ENCODE results near the gene TRIP4. TPM values are rescaled to one million over a fixed set of nuclear protein-coding genes. Genes with fewer than 3 reads are reported as not detected.

The TRIP4 gene
- polyA plus RNA-seq, 1 donor from 2014 or later = 20.8 TPM

DNA sequence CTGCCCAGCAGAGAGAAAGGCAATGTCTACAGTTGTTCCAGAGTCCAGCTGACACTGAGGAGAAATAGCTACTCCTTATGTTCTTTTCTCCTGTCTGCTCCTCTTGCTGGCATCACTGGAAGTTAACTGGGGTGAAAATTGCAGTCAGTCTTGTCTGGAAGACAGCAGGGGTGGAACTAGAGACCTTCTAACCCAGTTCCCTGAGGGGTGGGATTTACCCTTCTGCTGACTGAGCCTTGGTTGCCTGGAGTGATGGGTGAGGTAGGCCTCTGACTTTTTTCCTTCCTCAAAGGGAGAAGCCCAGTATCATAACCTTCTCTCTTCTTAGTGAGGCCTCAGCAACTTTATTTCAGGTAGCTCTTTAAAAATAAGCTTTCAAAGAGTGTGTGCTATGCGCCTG is 88.9 kb downstream of the TRIP4 start:
- no peak overlapping the region for H2AFZ ChIP-seq (ENCODE audit: low read depth, low read length)
- H3K27me3 ChIP-seq (ENCODE audit: insufficient read depth, low read depth, low read length) = no peaks in the 10 kb centered on the region
- H3K9me2 ChIP-seq (ENCODE audit: insufficient read depth, low read length) = no peaks in the 10 kb centered on the region
- no peaks in the 10 kb centered on the region for H3F3A ChIP-seq (ENCODE audit: insufficient read depth, low read length, poor library complexity, severe bottlenecking)
- no peak overlapping the region for H3K4me2 ChIP-seq (ENCODE audit: low read length)
- H3K4me3 ChIP-seq (ENCODE audit: low read length) = no peak overlapping the region
- TF ChIP-seq POLR2AphosphoS5 (IDR thresholded peaks at IDR 0.05) (no peak), SMC3 (conservative IDR thresholded peaks at IDR 0.05; ENCODE audit: poor library complexity) (no peak), EZH2 (IDR thresholded peaks at IDR 0.05; ENCODE audit: borderline replicate concordance, insufficient read depth, low read length, poor library complexity, severe bottlenecking) (no peak), TAF1 (IDR thresholded peaks at IDR 0.05; ENCODE audit: low read depth) (no peak)
- TF ChIP-seq, protein P1, sequence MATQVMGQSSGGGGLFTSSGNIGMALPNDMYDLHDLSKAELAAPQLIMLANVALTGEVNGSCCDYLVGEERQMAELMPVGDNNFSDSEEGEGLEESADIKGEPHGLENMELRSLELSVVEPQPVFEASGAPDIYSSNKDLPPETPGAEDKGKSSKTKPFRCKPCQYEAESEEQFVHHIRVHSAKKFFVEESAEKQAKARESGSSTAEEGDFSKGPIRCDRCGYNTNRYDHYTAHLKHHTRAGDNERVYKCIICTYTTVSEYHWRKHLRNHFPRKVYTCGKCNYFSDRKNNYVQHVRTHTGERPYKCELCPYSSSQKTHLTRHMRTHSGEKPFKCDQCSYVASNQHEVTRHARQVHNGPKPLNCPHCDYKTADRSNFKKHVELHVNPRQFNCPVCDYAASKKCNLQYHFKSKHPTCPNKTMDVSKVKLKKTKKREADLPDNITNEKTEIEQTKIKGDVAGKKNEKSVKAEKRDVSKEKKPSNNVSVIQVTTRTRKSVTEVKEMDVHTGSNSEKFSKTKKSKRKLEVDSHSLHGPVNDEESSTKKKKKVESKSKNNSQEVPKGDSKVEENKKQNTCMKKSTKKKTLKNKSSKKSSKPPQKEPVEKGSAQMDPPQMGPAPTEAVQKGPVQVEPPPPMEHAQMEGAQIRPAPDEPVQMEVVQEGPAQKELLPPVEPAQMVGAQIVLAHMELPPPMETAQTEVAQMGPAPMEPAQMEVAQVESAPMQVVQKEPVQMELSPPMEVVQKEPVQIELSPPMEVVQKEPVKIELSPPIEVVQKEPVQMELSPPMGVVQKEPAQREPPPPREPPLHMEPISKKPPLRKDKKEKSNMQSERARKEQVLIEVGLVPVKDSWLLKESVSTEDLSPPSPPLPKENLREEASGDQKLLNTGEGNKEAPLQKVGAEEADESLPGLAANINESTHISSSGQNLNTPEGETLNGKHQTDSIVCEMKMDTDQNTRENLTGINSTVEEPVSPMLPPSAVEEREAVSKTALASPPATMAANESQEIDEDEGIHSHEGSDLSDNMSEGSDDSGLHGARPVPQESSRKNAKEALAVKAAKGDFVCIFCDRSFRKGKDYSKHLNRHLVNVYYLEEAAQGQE (IDR thresholded peaks at IDR 0.05; ENCODE audit: borderline replicate concordance) = no peak
- no peak overlapping the region for H3K27ac ChIP-seq (ENCODE audit: low read length)
- no peaks in the 10 kb centered on the region for H3K36me3 ChIP-seq (ENCODE audit: insufficient read depth, low read length)
- H4K20me1 ChIP-seq (ENCODE audit: insufficient read depth) = no peaks in the 10 kb centered on the region
- peaks cover 70% of the 10 kb centered on the region for H3K79me2 ChIP-seq (replicated peaks; ENCODE audit: insufficient read depth, low read length)
- no peaks in the 10 kb centered on the region for H3K9me3 ChIP-seq (ENCODE audit: low read length)
- H3K9ac ChIP-seq (ENCODE audit: low read length) = no peak overlapping the region

DNA sequence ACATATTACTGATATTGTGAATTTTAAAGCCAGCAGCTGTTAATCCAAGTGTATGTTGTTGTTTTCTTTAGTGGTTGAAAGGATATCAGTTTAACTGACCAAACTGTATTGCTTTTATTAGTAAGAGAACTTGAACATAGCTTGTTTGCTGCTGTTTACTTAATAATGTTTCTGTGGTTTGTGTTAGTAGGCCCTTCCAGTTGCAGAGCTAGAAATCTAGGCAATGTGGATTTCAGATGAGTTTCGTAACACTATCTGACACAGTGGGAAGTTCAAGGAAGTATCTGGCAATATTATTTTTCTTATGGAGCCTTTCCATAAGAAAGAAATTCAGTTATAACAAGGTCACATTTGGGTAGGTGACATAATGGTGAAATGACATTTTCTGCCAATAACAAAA is 91.2 kb downstream of the TRIP4 start:
- no peaks in the 10 kb centered on the region for H4K20me1 ChIP-seq (ENCODE audit: insufficient read depth)
- no peak overlapping the region for H3K27ac ChIP-seq (ENCODE audit: low read length)
- H3K9ac ChIP-seq (ENCODE audit: low read length) = no peak overlapping the region
- no peaks in the 10 kb centered on the region for H3K27me3 ChIP-seq (ENCODE audit: insufficient read depth, low read depth, low read length)
- no peaks in the 10 kb centered on the region for H3K36me3 ChIP-seq (ENCODE audit: insufficient read depth, low read length)
- H2AFZ ChIP-seq (ENCODE audit: low read depth, low read length) = no peak overlapping the region
- H3F3A ChIP-seq (ENCODE audit: insufficient read depth, low read length, poor library complexity, severe bottlenecking) = no peaks in the 10 kb centered on the region
- H3K9me2 ChIP-seq (ENCODE audit: insufficient read depth, low read length) = no peaks in the 10 kb centered on the region
- TF ChIP-seq TAF1 (IDR thresholded peaks at IDR 0.05; ENCODE audit: low read depth) (no peak), SMC3 (conservative IDR thresholded peaks at IDR 0.05; ENCODE audit: poor library complexity) (no peak), EZH2 (IDR thresholded peaks at IDR 0.05; ENCODE audit: borderline replicate concordance, insufficient read depth, low read length, poor library complexity, severe bottlenecking) (no peak), MXI1 (conservative IDR thresholded peaks at IDR 0.05; ENCODE audit: poor library complexity, severe bottlenecking) (no peak)
- peaks cover 63% of the 10 kb centered on the region for H3K79me2 ChIP-seq (replicated peaks; ENCODE audit: insufficient read depth, low read length)
- H3K9me3 ChIP-seq (ENCODE audit: low read length) = no peaks in the 10 kb centered on the region
- no peak overlapping the region for H3K4me3 ChIP-seq (ENCODE audit: low read length)
- H3K4me2 ChIP-seq (ENCODE audit: low read length) = no peak overlapping the region

DNA sequence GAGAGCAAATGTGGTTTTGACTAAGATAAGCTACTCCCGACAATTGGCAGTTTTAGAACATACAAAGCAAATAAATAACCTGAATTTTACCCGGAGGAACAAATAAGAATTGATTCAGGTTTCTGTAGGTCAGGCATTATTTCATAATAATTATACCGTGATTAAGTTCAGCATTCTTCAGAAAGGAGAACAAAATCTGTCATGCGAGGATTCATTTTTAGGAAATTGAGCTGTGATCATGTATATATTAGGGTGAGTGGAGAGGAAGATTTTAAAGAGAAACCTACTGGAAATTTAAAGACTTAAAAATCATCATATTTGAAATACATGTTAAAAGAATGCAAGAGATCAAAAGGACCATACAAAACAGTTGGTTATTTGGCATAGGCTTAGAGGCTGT is 93.3 kb downstream of the TRIP4 start:
- no peaks in the 10 kb centered on the region for H3K27me3 ChIP-seq (ENCODE audit: insufficient read depth, low read depth, low read length)
- no peak overlapping the region for H2AFZ ChIP-seq (ENCODE audit: low read depth, low read length)
- H3K9ac ChIP-seq (ENCODE audit: low read length) = no peak overlapping the region
- H3K79me2 ChIP-seq (replicated peaks; ENCODE audit: insufficient read depth, low read length) = peaks cover 58% of the 10 kb centered on the region
- no peak overlapping the region for H3K4me3 ChIP-seq (ENCODE audit: low read length)
- TF ChIP-seq MXI1 (conservative IDR thresholded peaks at IDR 0.05; ENCODE audit: poor library complexity, severe bottlenecking) (no peak), SMC3 (conservative IDR thresholded peaks at IDR 0.05; ENCODE audit: poor library complexity) (no peak), POLR2AphosphoS5 (IDR thresholded peaks at IDR 0.05) (no peak), EP300 (conservative IDR thresholded peaks at IDR 0.05; ENCODE audit: poor library complexity, severe bottlenecking) (no peak), TAF1 (IDR thresholded peaks at IDR 0.05; ENCODE audit: low read depth) (no peak), RAD21 (conservative IDR thresholded peaks at IDR 0.05) (no peak), EZH2 (IDR thresholded peaks at IDR 0.05; ENCODE audit: borderline replicate concordance, insufficient read depth, low read length, poor library complexity, severe bottlenecking) (no peak)
- TF ChIP-seq, protein P2, sequence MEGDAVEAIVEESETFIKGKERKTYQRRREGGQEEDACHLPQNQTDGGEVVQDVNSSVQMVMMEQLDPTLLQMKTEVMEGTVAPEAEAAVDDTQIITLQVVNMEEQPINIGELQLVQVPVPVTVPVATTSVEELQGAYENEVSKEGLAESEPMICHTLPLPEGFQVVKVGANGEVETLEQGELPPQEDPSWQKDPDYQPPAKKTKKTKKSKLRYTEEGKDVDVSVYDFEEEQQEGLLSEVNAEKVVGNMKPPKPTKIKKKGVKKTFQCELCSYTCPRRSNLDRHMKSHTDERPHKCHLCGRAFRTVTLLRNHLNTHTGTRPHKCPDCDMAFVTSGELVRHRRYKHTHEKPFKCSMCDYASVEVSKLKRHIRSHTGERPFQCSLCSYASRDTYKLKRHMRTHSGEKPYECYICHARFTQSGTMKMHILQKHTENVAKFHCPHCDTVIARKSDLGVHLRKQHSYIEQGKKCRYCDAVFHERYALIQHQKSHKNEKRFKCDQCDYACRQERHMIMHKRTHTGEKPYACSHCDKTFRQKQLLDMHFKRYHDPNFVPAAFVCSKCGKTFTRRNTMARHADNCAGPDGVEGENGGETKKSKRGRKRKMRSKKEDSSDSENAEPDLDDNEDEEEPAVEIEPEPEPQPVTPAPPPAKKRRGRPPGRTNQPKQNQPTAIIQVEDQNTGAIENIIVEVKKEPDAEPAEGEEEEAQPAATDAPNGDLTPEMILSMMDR (IDR thresholded peaks at IDR 0.05; ENCODE audit: poor library complexity, severe bottlenecking) = no peak
- TF ChIP-seq, protein P1 (IDR thresholded peaks at IDR 0.05; ENCODE audit: borderline replicate concordance) = no peak
- H4K20me1 ChIP-seq (ENCODE audit: insufficient read depth) = peaks cover 4% of the 10 kb centered on the region
- no peak overlapping the region for H3K4me2 ChIP-seq (ENCODE audit: low read length)
- H3F3A ChIP-seq (ENCODE audit: insufficient read depth, low read length, poor library complexity, severe bottlenecking) = no peaks in the 10 kb centered on the region
- no peaks in the 10 kb centered on the region for H3K9me3 ChIP-seq (ENCODE audit: low read length)
- H3K9me2 ChIP-seq (ENCODE audit: insufficient read depth, low read length) = no peaks in the 10 kb centered on the region
- H3K27ac ChIP-seq (ENCODE audit: low read length) = no peak overlapping the region
- no peaks in the 10 kb centered on the region for H3K36me3 ChIP-seq (ENCODE audit: insufficient read depth, low read length)
